Measurements from ENCODE around the gene ZFP36L1. TPM values are rescaled to one million over a fixed set of nuclear protein-coding genes. Genes with fewer than 3 reads are reported as not detected.
A peak's percentile ranks its signal among the peaks of the same experiment; 100 is the strongest.

The ZFP36L1 gene
- total RNA-seq, 1 experiment from 2014 or later = 240 TPM

DNA sequence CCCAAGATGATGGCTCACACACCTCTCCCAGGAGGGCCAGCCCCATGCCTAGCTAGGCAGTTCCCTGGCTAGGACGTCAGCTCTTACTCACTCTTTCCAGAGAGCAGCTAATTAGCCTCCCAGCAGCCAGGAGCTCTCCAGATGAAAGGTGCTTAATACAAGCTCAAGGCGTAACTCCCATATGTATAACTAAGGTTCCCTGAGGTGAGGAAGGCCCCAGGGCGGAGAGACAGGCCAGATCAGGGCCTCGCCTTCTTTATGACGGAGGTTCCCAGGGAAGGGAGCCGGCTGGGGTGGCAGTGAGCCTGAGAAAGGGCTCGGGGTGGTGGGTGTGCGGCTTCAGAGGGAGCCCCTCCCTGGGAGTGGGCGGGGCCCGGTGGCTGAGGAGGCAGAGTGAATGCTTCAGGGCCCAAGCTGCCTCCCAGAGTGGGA lies 26.4 kb upstream of the ZFP36L1 start:
- H3K27me3 Mint-ChIP-seq (ENCODE audit: unreplicated experiment) = no peaks in the 10 kb centered on the region
- peaks cover 31% of the 10 kb centered on the region for H3K4me1 Mint-ChIP-seq (ENCODE audit: low read depth, unreplicated experiment)
- CTCF ChIA-PET = interaction anchor here (0.5 to 1.1 kb wide), 2 partner anchors 334 to 568 kb away, joined by 3 to 6 read pairs; partner anchors contain the start of gene DCAF5
- intact Hi-C loops (cut with micrococcal nuclease; ENCODE audit: unreplicated experiment) = no loop called here
- peaks cover 37% of the 10 kb centered on the region for H3K36me3 Mint-ChIP-seq (ENCODE audit: insufficient read depth, unreplicated experiment)
- no TSS peak for BruUV-seq (replicated peaks)
- TF ChIP-seq, protein P1, sequence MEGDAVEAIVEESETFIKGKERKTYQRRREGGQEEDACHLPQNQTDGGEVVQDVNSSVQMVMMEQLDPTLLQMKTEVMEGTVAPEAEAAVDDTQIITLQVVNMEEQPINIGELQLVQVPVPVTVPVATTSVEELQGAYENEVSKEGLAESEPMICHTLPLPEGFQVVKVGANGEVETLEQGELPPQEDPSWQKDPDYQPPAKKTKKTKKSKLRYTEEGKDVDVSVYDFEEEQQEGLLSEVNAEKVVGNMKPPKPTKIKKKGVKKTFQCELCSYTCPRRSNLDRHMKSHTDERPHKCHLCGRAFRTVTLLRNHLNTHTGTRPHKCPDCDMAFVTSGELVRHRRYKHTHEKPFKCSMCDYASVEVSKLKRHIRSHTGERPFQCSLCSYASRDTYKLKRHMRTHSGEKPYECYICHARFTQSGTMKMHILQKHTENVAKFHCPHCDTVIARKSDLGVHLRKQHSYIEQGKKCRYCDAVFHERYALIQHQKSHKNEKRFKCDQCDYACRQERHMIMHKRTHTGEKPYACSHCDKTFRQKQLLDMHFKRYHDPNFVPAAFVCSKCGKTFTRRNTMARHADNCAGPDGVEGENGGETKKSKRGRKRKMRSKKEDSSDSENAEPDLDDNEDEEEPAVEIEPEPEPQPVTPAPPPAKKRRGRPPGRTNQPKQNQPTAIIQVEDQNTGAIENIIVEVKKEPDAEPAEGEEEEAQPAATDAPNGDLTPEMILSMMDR (IDR thresholded peaks at IDR 0.05; ENCODE audit: unreplicated experiment) = no peak
- no peak overlapping the region for H3K4me3 Mint-ChIP-seq (ENCODE audit: low read depth, unreplicated experiment)
- no peak for DNase-seq
- H3K9me3 Mint-ChIP-seq (ENCODE audit: low read depth, unreplicated experiment) = no peaks in the 10 kb centered on the region
- no peak overlapping the region for H3K27ac Mint-ChIP-seq (ENCODE audit: unreplicated experiment)

DNA sequence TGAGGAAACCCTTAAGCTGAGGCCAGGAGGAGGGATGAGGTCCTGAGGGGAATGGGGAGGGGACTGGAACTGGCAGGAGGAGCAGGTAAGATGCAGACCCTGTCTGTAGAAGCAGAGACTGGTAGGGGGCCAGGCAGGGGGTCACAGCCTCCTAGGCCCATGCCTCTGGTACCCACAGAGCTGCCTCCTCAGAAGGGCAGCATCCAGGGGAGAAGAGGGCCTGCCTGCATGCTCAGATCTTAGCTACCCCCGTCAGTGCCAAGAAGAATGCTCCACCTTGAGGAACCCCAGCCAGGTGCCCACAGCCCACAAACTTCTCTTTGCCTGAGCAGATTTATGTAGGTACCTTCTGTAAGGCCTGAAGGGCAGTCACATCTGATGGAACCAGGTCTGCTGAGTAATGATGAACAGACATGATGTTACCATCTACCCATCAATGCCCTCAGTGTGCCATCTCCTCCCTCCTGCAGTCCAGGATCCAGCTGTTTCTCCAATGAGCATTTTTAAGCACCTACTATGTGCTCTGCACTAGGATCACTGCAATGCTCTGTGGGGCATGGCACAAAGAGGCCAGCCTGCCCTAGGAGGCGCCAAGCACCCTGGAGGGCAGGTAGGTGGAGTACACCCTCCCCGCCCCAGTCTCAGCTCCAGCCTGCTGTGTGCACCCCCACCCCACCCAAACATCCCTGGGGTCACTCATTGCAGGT lies 24.8 kb upstream of the ZFP36L1 start:
- peak overlapping the region; percentile 67 for H3K27ac Mint-ChIP-seq (ENCODE audit: unreplicated experiment)
- CTCF ChIA-PET = interaction anchor here (0.6 to 3.7 kb wide), 3 partner anchors 28 to 861 kb away, joined by 3 to 20 read pairs (median 3); no protein-coding TSS in a partner anchor
- no peaks in the 10 kb centered on the region for H3K27me3 Mint-ChIP-seq (ENCODE audit: unreplicated experiment)
- no TSS peak for BruUV-seq (replicated peaks)
- H3K4me3 Mint-ChIP-seq (ENCODE audit: low read depth, unreplicated experiment) = no peak overlapping the region
- no peaks in the 10 kb centered on the region for H3K9me3 Mint-ChIP-seq (ENCODE audit: low read depth, unreplicated experiment)
- intact Hi-C loops (cut with micrococcal nuclease; ENCODE audit: unreplicated experiment) = no loop called here
- TF ChIP-seq, protein P1 (IDR thresholded peaks at IDR 0.05; ENCODE audit: unreplicated experiment) = no peak
- H3K4me1 Mint-ChIP-seq (ENCODE audit: low read depth, unreplicated experiment) = peaks cover 24% of the 10 kb centered on the region
- DNase-seq = no peak
- H3K36me3 Mint-ChIP-seq (ENCODE audit: insufficient read depth, unreplicated experiment) = peaks cover 32% of the 10 kb centered on the region

DNA sequence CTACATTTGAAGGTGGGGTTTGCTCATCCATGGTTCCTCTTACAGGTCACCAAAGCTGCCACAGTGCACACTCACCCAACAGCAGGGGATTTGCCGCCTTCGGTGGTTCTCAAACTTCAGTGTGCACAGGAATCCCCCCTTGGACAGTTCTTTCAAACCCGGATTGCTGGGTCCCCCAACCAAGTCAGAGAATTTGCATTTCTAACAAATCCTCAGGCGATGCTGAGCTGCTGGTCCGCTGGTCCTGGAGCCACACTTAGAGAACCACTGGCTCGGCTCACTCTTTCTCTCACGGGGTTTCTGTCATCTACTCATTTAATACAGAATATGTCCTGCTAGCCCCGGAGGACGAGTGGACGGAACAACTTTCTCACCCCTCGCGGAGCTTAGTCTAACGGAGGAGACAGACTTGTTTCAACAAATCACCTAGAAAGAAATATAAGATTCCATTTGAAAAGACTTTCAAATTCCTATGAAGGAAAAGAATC lies 24.1 kb upstream of the ZFP36L1 start:
- Mint-ChIP-seq H3K27ac (ENCODE audit: unreplicated experiment) (peak overlapping the region; percentile 67), H3K27me3 (ENCODE audit: unreplicated experiment) (no peaks in the 10 kb centered on the region), H3K4me3 (ENCODE audit: low read depth, unreplicated experiment) (peak overlapping the region; percentile 59), H3K4me1 (ENCODE audit: low read depth, unreplicated experiment) (peaks cover 24% of the 10 kb centered on the region), H3K9me3 (ENCODE audit: low read depth, unreplicated experiment) (no peaks in the 10 kb centered on the region), H3K36me3 (ENCODE audit: insufficient read depth, unreplicated experiment) (peaks cover 32% of the 10 kb centered on the region)
- BruUV-seq (replicated peaks) = no TSS peak
- CTCF ChIA-PET = interaction anchor here (0.6 to 3.7 kb wide), 12 partner anchors 11 to 935 kb away, joined by 3 to 20 read pairs (median 3); partner anchors contain the start of gene ZFP36L1
- intact Hi-C loops (cut with micrococcal nuclease; ENCODE audit: unreplicated experiment) = loop anchor here (1.0 kb wide), 1 partner anchor 569 kb away; no protein-coding TSS in a partner anchor
- TF ChIP-seq, protein P1 (IDR thresholded peaks at IDR 0.05; ENCODE audit: unreplicated experiment) = no peak
- no peak for DNase-seq

DNA sequence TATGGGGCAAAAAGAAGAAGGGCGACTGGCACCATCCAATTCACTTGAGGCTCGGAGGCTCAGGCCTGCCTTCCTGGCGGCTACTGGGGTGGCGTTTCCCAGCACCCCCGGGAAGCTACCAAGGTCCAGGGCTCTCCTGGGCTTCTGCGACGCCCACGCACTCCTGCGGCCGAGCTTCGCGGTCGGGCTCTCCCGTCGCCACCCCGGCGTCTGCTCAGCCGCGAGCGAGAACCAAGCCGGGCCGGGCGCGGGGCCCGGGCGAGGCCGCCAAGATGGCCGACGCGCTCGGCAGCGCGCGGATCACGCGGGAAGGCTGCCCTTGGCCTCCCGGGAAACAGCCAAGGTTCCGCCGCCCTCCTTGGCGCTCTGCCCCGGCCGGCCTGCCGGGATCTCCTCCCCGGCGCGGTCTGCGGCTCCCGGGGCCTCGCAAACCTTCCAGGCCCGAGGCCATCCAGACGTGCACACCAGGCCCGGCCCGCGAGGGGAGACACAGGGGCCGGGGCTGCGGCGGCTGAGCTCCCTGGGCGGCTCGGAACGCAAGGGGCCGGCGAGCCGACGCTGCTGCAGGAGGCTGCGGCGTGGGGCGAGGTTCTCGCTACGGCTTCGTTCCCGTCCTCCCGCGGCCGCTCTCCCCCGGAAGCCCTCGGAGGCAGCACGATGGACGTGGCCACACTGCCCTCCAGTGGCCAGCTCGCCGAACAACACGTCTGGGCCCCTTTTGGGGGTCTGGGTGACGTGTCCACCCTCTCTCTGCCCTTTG lies 23.5 kb upstream of the ZFP36L1 start:
- intact Hi-C loops (cut with micrococcal nuclease; ENCODE audit: unreplicated experiment) = loop anchor here (1.0 kb wide), 1 partner anchor 568 kb away; no protein-coding TSS in a partner anchor
- DNase-seq = peak; percentile 90
- CTCF ChIA-PET = interaction anchor here (0.6 to 3.7 kb wide), 14 partner anchors 10 to 934 kb away, joined by 3 to 20 read pairs (median 4); partner anchors contain the start of gene ZFP36L1
- no peaks in the 10 kb centered on the region for H3K27me3 Mint-ChIP-seq (ENCODE audit: unreplicated experiment)
- H3K9me3 Mint-ChIP-seq (ENCODE audit: low read depth, unreplicated experiment) = no peaks in the 10 kb centered on the region
- peak overlapping the region; percentile 87 for H3K27ac Mint-ChIP-seq (ENCODE audit: unreplicated experiment)
- H3K36me3 Mint-ChIP-seq (ENCODE audit: insufficient read depth, unreplicated experiment) = peaks cover 32% of the 10 kb centered on the region
- peak overlapping the region; percentile 59 for H3K4me3 Mint-ChIP-seq (ENCODE audit: low read depth, unreplicated experiment)
- TF ChIP-seq, protein P1 (IDR thresholded peaks at IDR 0.05; ENCODE audit: unreplicated experiment) = peak; percentile 92
- peaks cover 24% of the 10 kb centered on the region for H3K4me1 Mint-ChIP-seq (ENCODE audit: low read depth, unreplicated experiment)
- BruUV-seq (replicated peaks) = no TSS peak

All from Calu3 (cell line).